Measurements from ENCODE around the gene CPSF3.
A peak's percentile ranks its signal among the peaks of the same experiment; 100 is the strongest.
"Not testable (repeated sequence)": the region's sequence is repeated elsewhere in the genome, so short reads cannot be mapped to it uniquely, and the experiment has no call there.

Gene CPSF3

GRCh38 chr2:9472511-9472910 is 49.1 kb downstream of the CPSF3 start:
- no peak for DNase-seq

GRCh38 chr2:9473308-9473984 is 50.0 kb downstream of the CPSF3 start:
- DNase-seq, result no peak

- no peak for DNase-seq
These were observed 50.5 kb downstream of the CPSF3 start for GRCh38 chr2:9473985-9474360.

GRCh38 chr2:9474361-9475057 is 51.1 kb downstream of the CPSF3 start, which contains the start of gene IAH1:
IAH1 (plus strand) TSS chr2:9474551; CDS start chr2:9474567, 16 bp downstream.
- DNase-seq, result peak; percentile 24

- no peak for DNase-seq
These were observed 54.5 kb downstream of the CPSF3 start for GRCh38 chr2:9477914-9478313.

GRCh38 chr2:9478526-9478925 is 55.1 kb downstream of the CPSF3 start:
- DNase-seq, result no peak

- no peak for DNase-seq
These were observed 56.7 kb downstream of the CPSF3 start for GRCh38 chr2:9480157-9480556.

- no peak for DNase-seq
These were observed 59.7 kb downstream of the CPSF3 start for GRCh38 chr2:9483107-9483506.

GRCh38 chr2:9484533-9484932 is 61.1 kb downstream of the CPSF3 start:
- no peak for DNase-seq

GRCh38 chr2:9488583-9489547 is 65.4 kb downstream of the CPSF3 start:
- no peak for DNase-seq

- no peak for DNase-seq
These were observed 67.3 kb downstream of the CPSF3 start for GRCh38 chr2:9490789-9491188.

- DNase-seq, result no peak
These were observed 69.5 kb downstream of the CPSF3 start for GRCh38 chr2:9492927-9493326.

- no peak for DNase-seq
These were observed 70.0 kb downstream of the CPSF3 start for GRCh38 chr2:9493478-9493877.

GRCh38 chr2:9494081-9494480 is 70.6 kb downstream of the CPSF3 start:
- DNase-seq, result no peak

GRCh38 chr2:9497017-9497416 is 73.6 kb downstream of the CPSF3 start:
- DNase-seq, result no peak

- DNase-seq, result no peak
These were observed 74.8 kb downstream of the CPSF3 start for GRCh38 chr2:9498210-9498609.

GRCh38 chr2:9508931-9509330 is 85.5 kb downstream of the CPSF3 start:
- DNase-seq, result no peak

GRCh38 chr2:9513946-9514345 is 90.5 kb downstream of the CPSF3 start:
- not testable (repeated sequence) for DNase-seq

GRCh38 chr2:9517118-9517782 is 93.8 kb downstream of the CPSF3 start:
- DNase-seq, result no peak

- no peak for DNase-seq
These were observed 94.7 kb downstream of the CPSF3 start for GRCh38 chr2:9518163-9518562.

GRCh38 chr2:9518780-9519179 is 95.3 kb downstream of the CPSF3 start:
- DNase-seq, result no peak

- no peak for DNase-seq
These were observed 95.8 kb downstream of the CPSF3 start for GRCh38 chr2:9519250-9519649.
